Activated CD8-positive, alpha-beta memory T cell treated with anti-CD3 and anti-CD28 coated beads, Interleukin-2, amount 50 U/mL, for 4 hours (primary cell): ENCODE results near the gene ELMO2.

Source experiments
- DNase-seq: peaks from one replicate; pipeline ENCODE4 v3.0.0-alpha.2; 2020

The ELMO2 gene

DNA sequence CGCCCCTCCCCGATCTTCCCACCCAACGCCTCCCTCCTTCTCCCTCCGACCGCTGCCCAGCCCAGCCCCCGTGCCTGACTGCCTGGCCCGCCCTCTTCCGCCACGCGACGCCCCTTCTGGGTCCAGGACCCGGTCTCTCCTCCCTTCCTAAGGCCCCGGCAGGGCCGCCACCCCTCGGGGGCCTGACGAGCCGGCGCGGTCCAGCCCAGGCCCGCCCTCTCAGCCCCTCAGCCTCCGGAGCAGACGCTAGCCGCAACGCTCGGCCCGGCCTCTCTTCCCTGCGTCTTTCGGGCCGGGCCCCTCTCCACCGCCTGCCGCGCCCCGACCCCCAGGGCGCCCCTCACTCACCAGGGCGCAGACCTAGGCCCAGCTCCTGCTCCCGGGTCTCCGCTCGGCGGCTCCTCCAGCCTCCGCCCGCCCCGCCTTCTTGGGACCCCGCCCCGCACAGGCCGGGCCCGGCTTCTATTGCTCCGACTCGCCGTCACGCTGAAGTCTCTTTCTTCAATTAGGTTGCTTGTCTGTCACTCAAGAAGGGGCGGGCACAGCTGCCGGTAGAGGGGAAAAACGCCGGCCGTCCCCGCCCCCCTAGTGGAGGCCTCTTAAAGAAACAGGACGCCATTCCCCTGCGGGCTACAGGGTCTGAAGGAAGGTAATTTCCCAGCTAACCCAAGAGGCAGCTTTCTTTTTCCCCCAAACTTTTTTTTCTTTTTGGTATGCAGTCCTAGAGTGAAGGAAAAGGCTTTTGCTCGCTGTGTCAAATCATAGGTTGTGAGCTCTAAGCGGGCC lies at the start of gene ELMO2:
Gene ELMO2, minus strand, starts transcription at position 416 of the 786 bp plus-strand sequence. CDS start 12,133 bp downstream, outside the sequence.
- peak; percentile 95 for DNase-seq

GRCh38 chr20:46455729-46456128 lies 49.3 kb upstream of the ELMO2 start:
- DNase-seq, result no peak

GRCh38 chr20:46446851-46447250 lies 40.4 kb upstream of the ELMO2 start:
- no peak for DNase-seq

GRCh38 chr20:46439837-46440236 lies 33.4 kb upstream of the ELMO2 start:
- no peak for DNase-seq

DNA sequence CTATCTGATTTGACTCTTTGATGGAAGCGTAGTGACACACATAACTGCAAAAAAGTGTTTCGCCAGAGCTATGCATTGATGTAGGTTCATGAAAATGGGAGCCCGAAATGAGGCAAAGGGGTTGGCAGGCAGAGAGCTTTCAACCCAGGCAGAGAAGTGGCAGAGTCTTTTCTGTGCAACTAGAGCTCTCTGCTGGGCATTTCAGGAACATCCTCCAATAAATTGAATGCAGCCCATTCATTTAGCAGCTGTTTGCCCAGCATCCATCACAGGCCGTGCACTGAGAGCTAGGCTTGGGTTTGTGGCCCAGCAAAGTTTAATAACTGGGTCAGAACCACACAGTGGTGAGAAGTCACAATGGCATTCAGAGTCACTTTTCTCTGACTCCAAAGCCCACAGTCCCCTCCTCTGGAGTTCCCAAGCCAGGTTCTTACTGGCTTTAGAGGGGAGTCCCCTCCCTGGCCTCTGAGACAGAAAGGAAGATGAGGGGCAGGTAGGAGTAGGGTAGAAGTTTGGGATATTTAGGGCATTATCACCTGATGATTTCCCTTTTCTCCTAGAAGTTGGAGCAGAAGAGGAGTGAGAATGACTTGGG lies 31.8 kb upstream of the ELMO2 start:
- DNase-seq, result no peak

GRCh38 chr20:46435146-46435545 lies 28.7 kb upstream of the ELMO2 start:
- DNase-seq, result no peak

- no peak for DNase-seq
Measured at GRCh38 chr20:46434597-46434996, 28.2 kb upstream of the ELMO2 start.

DNA sequence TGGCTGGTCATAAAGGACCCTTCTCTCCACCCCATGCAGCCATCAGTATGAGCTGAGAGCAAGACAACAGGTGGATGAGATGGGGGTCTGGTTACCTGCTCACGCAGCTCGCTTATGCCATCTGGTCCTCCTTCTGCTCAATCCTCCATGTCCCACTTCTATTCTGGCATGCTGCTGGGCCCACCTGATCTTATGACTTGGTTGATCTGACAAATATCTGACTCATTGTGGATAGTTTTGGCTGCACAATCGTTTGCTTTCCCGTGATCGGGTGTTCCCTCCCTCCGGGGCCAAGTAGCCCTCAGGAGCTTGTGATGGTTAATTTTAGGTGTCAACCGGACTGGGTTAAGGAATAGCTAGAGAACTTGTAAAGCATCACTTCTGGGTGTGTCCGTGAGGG lies 26.6 kb upstream of the ELMO2 start:
- DNase-seq, result no peak

DNA sequence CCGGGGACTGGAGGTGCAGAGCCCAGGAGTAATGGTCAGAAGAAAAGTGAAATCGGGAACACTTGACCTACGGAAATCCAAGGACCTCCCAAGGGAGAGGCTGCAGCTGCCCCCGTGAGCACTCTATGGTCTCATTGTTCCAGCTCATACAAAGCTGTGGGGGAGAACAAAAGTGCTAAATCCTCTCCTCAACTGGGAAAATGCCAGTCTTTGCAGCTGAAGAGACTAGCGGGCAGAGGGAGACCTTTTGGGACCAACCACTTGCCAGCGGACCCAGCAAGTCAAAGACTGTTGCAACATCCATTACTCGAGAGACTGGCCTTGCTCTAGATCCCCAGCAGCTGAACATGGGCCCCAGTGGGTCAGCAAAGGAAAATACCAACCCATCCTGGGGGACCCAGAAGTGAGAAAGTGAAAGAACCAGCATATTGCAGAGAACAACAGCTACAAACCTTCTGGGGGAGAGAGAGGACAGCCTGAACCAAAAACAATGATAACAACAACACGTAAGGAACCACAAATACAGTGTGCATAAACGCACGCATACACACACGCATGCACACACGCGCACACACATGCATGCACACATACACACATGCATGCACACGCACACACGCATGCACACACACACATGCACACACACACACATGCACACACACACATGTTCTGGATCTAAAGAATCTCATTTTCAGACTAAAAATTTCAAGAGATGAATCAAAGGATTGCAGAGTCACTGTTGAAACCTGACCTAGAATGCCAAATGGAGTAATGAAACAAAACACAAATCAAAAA lies 24.7 kb upstream of the ELMO2 start:
- DNase-seq, result no peak

DNA sequence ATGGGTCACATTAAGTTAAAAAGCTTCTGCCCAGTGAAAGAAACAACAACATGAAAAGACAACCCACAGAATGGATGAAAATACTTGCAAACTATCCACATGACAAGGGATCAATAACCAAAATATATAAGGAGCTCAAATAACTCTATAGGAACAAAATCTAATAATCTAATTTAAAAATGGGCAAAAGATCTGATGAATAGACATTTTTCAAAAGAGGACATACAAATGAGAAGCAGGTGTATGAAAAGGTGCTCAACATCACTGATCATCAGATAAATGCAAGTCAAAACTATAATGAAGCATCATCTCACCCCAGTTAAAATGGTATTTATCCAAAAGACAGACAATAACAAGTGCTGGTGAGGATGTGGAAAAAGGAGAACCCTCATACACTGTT lies 21.0 kb upstream of the ELMO2 start:
- no peak for DNase-seq

DNA sequence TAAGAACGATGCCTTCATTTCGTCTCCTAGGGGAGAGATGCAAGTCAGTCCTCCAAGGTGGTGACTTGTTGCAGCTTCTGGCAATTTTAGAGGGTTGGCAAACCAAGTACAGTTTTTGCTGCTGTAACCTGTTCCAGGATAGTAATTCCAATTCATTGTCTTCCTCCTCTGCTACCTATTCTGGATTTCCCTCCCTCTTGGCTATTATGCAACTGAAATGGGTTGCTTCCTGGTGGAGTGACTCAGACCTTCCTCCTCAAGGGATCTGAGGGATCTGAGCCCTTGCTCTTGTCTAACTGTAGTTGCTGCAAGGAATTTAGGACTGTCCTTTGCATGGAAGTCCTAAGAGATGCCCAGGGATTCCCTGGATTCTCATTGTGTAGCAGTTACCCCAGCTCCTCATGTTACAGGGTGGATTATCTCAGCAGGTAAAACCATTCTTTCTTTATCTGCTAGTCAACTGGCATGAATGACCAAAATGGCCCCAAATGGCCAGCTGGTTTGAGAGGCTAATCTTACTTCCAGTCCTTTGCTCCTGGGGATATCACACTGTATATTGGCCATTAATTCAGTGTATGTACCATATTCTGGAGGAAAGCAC lies 17.6 kb upstream of the ELMO2 start:
- no peak for DNase-seq

DNA sequence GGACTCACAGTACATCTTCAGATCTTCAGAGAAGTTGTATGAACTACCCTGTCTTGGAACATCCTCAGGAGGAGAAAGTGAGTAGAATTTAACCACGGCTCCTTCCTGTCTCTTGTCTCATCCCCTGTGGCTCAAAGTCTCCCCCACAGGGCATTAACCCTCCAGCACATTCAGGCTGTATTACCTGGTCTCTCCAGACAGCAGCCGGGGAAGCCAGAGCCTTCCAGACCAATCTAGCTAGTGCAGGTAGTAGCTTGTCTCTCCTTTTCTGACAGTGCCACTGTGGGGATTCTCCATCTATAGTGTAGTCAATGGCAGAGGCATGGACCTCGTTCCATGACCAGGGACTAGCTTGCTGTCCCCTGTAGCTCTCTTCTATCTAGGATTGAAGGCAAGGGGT lies 16.9 kb upstream of the ELMO2 start:
- no peak for DNase-seq

DNA sequence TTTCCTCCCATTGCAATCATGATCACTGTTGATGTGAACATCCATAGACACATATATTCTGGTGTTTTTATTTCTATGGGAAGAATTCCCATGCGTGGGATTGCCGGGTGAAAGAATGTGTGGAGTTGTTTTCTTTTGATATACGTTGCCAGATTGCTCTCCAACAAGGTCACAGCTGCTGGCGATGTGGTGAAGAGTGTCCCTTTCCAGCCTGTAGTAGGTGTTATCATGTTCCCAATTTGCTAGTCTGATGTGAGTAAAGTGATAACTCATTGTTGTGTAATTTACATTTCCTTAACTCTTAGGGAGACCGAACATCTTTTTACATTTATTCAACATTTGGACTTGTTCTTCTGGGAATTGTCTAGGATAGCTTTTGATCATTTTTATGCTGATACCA lies 14.5 kb upstream of the ELMO2 start:
- DNase-seq, result no peak

GRCh38 chr20:46419882-46420281 lies 13.5 kb upstream of the ELMO2 start:
- DNase-seq, result no peak

GRCh38 chr20:46416839-46417238 lies 10.4 kb upstream of the ELMO2 start:
- DNase-seq, result no peak

DNA sequence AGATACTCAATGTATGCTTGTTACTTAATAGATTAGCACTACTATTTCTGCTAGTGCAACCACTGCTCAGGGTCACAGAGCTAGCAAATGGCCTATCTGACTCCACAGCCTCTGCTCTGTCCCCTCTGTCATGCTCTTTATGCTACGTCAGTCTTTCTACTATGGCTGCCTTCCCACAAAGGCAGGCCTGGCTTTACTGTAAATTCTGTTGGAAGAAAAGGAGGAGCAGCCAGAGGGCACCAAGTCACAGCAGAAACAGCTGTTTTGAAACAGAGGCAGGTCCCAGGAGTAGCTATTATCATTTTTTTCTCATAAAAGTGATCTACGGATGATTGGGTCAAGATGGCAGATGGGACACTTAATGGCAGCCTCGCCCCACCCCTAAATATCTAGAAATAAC lies 10.0 kb upstream of the ELMO2 start:
- no peak for DNase-seq

DNA sequence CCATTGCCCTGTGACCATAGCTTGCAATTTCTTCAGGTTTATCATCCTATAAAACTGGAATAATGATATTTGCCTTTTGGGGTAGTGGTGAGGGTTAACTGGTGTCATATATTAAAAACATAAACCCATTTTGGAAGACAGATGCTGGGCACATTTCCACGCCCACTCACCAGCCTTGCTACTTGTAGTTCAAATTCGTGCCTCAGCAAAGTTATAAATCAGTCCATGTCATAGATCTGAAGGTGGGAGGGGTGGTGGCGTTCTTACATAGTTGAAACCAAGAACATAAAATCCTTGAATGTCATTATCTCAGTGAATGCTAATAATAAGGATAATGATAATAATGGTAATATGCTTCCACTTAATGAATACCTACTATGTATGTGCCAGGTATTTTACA lies 9.4 kb upstream of the ELMO2 start:
- no peak for DNase-seq

DNA sequence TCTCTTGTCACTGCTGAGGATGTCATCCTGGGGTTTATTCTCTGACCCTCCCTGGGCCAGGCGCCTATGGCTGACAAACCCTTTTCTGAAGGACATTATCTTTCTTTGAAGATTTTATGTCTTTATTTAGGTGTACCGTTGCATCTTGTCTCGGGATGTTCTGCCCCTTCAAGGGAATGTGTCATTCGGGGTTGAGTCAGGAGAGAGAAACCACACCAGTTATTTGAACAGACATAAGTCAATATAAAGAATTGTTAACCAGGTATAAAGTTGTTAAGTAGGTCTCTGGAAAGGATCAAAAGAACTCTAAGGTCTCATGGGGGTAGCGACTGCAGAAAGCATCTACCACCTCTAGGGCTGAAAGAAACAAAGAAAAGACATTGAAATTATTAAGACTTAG lies 8.2 kb upstream of the ELMO2 start:
- no peak for DNase-seq

DNA sequence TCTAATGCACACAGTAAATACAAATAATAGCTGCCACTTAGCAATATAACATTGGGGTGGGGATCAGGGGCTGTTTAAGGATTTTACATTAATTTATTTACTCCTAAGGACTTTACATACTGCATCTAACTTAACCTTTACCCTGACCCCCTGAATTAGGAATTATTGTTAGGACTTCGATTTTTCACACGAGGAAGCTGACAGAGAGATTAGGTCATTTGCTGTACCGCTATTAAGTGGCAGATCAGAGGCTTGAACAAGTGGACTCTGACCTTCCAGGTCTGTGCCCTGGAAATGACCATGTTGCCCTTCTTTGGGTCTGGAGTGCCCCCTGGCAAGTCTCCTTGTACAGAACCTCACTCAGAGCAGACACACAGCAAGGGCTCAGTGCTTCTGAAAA lies 5.2 kb upstream of the ELMO2 start:
- DNase-seq, result no peak

DNA sequence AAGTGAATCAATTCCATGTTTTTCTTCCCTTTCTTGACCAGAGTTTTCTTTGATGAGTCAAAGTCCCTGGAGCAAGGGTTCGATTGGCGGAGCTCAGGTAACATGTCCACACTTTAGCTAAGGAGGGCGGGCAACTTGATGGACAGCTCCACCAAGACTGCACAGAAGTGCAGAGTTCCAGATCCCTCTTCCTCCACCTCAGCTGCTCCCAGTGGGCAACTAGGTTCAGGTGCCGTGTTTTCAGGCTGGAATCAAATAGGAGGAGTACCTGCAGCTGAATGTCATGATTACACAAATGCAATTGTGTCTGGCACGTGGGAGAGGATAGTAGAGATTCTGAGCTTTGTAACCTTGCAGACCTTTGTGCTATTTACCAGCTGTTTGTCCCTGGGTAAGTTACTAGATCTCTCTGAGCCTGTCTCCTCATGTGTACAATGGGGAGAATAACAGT lies 1.9 kb upstream of the ELMO2 start:
- DNase-seq, result no peak

DNA sequence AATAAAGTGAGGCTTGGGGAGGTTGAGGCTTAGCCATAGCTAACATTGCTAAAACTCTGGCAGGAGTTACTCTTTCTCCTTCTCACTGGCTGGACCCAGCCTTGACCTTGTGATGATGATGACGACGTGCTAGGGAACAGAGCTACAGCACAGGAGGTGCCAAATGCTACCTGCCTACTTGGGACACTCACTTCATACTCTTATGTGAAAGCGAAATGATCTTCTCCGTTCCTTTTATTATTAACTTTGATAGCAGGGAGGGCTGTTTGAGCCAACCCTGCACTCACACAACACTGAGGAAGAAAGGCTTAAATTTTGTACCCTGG lies 1.2 kb upstream of the ELMO2 start:
- no peak for DNase-seq

GRCh38 chr20:46406986-46407670 lies 713 bp upstream of the ELMO2 start:
- peak; percentile 92 for DNase-seq

GRCh38 chr20:46402331-46402811 lies 4.0 kb downstream of the ELMO2 start:
- no peak for DNase-seq
